ENCODE results near the gene TEX48.

The TEX48 gene

DNA sequence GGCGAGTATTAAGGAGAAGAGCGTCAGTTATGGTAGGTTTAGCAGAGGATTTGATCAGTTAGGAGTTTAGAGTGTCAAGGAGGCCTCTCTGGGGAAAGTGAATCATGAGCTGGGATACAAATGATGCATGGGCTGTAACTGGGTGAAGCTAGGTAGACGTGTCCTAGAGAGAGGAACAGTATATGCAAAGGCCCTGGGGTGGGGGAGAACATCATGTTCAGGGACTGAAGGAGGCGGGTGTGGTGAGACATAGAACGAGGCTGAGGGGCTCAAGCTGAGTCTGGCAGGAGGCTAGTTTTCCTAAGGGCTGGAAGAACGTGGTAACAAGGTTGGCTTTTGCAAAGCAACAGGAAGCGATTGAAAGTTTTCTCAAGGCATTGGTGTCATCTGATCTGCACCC lies 60.4 kb downstream of the TEX48 start:
- no peak for DNase-seq (ENCODE audit: low read depth)

DNA sequence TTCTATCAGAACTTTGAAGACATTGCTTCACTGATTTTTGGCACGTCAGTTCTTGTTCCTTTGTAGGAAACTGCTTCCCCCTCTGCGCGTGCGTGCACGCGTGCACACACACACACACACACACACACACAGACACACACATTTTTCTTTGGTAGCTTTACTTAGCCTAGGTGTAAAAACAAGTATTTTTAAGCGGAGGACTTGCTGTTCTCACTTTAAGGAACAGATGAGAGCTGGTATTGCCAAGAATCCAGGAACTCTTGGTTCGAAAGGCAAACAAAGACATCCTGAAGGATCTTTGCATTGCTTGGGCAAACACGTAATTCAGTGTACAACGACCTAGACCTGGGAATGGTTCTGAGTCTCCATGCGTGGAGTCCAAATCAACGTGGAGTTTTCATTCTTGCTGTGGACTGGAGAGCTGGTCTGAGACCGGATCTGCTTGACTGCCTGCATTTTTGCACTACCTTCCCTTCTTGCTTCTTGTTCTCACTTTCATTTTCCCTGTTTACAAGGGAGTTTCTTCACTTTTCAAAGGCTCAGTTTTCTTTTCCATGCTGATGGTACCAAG lies 62.7 kb downstream of the TEX48 start:
- DNase-seq (ENCODE audit: low read depth), result no peak

DNA sequence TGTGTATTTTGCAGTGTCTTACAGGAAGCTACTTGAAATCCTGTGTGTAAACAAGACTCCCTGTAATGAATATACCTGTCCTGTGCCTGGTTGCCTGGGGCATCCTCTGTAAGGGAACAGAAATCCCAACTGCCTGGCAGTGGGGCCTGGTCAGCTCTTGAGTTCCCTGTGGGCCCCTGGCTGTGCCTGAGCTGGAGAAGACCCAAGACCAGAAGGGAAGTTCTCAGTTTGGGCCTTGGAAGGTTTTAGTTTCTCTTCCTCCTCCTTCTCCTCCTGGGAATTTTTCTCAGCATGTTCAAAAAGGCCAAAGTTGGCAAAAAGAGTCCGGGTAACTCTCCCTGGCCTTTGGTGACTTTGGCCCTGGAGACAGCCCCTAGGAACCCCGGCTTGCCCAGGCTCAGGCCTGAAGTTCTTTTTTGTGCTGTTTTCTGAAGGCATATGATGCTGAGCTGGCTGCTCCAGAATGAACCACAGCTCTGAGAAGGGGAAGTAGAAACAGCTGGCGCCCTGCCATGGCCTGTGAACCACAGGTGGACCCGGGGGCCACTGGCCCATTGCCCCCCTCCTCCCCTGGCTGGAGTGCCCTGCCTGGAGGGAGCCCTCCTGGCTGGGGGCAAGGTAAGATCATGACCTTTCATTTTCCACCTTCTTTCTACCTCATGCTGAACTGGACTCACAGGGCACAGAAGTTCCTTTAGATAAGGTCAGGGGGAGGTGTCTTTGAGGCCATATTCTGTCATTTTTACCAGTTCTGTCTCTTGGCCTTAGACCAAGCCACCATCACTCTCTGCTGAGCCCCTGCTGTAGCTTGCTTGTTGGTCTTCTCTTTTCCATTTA lies 65.1 kb downstream of the TEX48 start:
- DNase-seq (ENCODE audit: low read depth), result no peak
